Measurements from ENCODE around the gene SMIM26.

Gene SMIM26

GRCh38 chr20:18541741-18542140, 25.5 kb upstream of the SMIM26 start:
- Histone ChIP-seq H3K27me3 (ENCODE audit: insufficient read depth, low read length, poor library complexity) (no peaks in the 10 kb centered on the region), H3K79me2 (ENCODE audit: insufficient read depth, low read length) (no peaks in the 10 kb centered on the region), H3K4me1 (ENCODE audit: insufficient read depth, low read length) (no peaks in the 10 kb centered on the region), H3K4me2 (ENCODE audit: insufficient read depth, low read length) (no peak overlapping the region), H3K9me3 (ENCODE audit: insufficient read depth, low read length, severe bottlenecking) (no peaks in the 10 kb centered on the region), H3K27ac (ENCODE audit: low read length) (no peak overlapping the region), H2AFZ (ENCODE audit: low read depth, low read length) (no peak overlapping the region), H3K9ac (ENCODE audit: low read depth, low read length) (no peak overlapping the region), H3K36me3 (ENCODE audit: insufficient read depth, low read length) (peaks cover 82% of the 10 kb centered on the region), H4K20me1 (ENCODE audit: insufficient read depth, low read length) (no peaks in the 10 kb centered on the region), H3K4me3 (ENCODE audit: low read depth in 1 of 2, low read length in 2 of 2) (no peak overlapping the region)
- ATAC-seq (ENCODE audit: insufficient read depth, low read depth) (no peak), DNase-seq (no peak)
- TF ChIP-seq EZH2 (IDR thresholded peaks at IDR 0.05; ENCODE audit: borderline replicate concordance, low read depth, low read length, severe bottlenecking) (no peak), CTCF (IDR thresholded peaks at IDR 0.05; ENCODE audit: borderline replicate concordance, extremely low read depth, low read length, poor library complexity, severe bottlenecking) (no peak)

- TF ChIP-seq EZH2 (IDR thresholded peaks at IDR 0.05; ENCODE audit: borderline replicate concordance, low read depth, low read length, severe bottlenecking) = no peak
- TF ChIP-seq CTCF (IDR thresholded peaks at IDR 0.05; ENCODE audit: borderline replicate concordance, extremely low read depth, low read length, poor library complexity, severe bottlenecking) = no peak
Measured at GRCh38 chr20:18543216-18543615, 24.0 kb upstream of the SMIM26 start.

GRCh38 chr20:18543932-18544331, 23.3 kb upstream of the SMIM26 start:
- Histone ChIP-seq H3K9me3 (ENCODE audit: insufficient read depth, low read length, severe bottlenecking) (no peaks in the 10 kb centered on the region), H3K27ac (ENCODE audit: low read length) (no peak overlapping the region), H4K20me1 (ENCODE audit: insufficient read depth, low read length) (no peaks in the 10 kb centered on the region; the same call in 1 of the 2 replicates), H3K36me3 (ENCODE audit: insufficient read depth, low read length) (peaks cover 86% of the 10 kb centered on the region), H3K79me2 (ENCODE audit: insufficient read depth, low read length) (no peaks in the 10 kb centered on the region), H3K4me1 (ENCODE audit: insufficient read depth, low read length) (no peaks in the 10 kb centered on the region), H3K4me2 (ENCODE audit: insufficient read depth, low read length) (no peak overlapping the region), H3K9ac (ENCODE audit: low read depth, low read length) (no peak overlapping the region), H2AFZ (ENCODE audit: low read depth, low read length) (no peak overlapping the region), H3K4me3 (ENCODE audit: low read depth in 1 of 2, low read length in 2 of 2) (no peak overlapping the region), H3K27me3 (ENCODE audit: insufficient read depth, low read length, poor library complexity) (no peaks in the 10 kb centered on the region)
- TF ChIP-seq EZH2 (IDR thresholded peaks at IDR 0.05; ENCODE audit: borderline replicate concordance, low read depth, low read length, severe bottlenecking) = no peak
- TF ChIP-seq CTCF (IDR thresholded peaks at IDR 0.05; ENCODE audit: borderline replicate concordance, extremely low read depth, low read length, poor library complexity, severe bottlenecking) = no peak
- no peak for DNase-seq
- ATAC-seq (ENCODE audit: insufficient read depth, low read depth) = no peak

More at GRCh38 chr20:18543216-18543615, 24.0 kb upstream of the SMIM26 start:
- no peaks in the 10 kb centered on the region for H3K27me3 ChIP-seq (ENCODE audit: insufficient read depth, low read length, poor library complexity)
- no peak for ATAC-seq (ENCODE audit: insufficient read depth, low read depth)
- H3K9me3 ChIP-seq (ENCODE audit: insufficient read depth, low read length, severe bottlenecking) = no peaks in the 10 kb centered on the region
- H3K79me2 ChIP-seq (ENCODE audit: insufficient read depth, low read length) = no peaks in the 10 kb centered on the region
- no peak overlapping the region for H3K27ac ChIP-seq (ENCODE audit: low read length)
- no peak for DNase-seq
- no peaks in the 10 kb centered on the region; the same call in 1 of the 2 replicates for H4K20me1 ChIP-seq (ENCODE audit: insufficient read depth, low read length)
- H3K9ac ChIP-seq (ENCODE audit: low read depth, low read length) = no peak overlapping the region
- no peak overlapping the region for H2AFZ ChIP-seq (ENCODE audit: low read depth, low read length)
- no peak overlapping the region for H3K4me3 ChIP-seq (ENCODE audit: low read depth in 1 of 2, low read length in 2 of 2)
- no peaks in the 10 kb centered on the region for H3K4me1 ChIP-seq (ENCODE audit: insufficient read depth, low read length)
- H3K36me3 ChIP-seq (ENCODE audit: insufficient read depth, low read length) = peaks cover 85% of the 10 kb centered on the region
- no peak overlapping the region for H3K4me2 ChIP-seq (ENCODE audit: insufficient read depth, low read length)

- H3K36me3 ChIP-seq (ENCODE audit: insufficient read depth, low read length) = peaks cover 91% of the 10 kb centered on the region
- no peaks in the 10 kb centered on the region for H3K9me3 ChIP-seq (ENCODE audit: insufficient read depth, low read length, severe bottlenecking)
- no peak overlapping the region for H3K4me2 ChIP-seq (ENCODE audit: insufficient read depth, low read length)
- H3K79me2 ChIP-seq (ENCODE audit: insufficient read depth, low read length) = no peaks in the 10 kb centered on the region
- H3K27me3 ChIP-seq (ENCODE audit: insufficient read depth, low read length, poor library complexity) = no peaks in the 10 kb centered on the region
- DNase-seq (no peak), ATAC-seq (ENCODE audit: insufficient read depth, low read depth) (no peak)
- no peak overlapping the region for H3K9ac ChIP-seq (ENCODE audit: low read depth, low read length)
- H3K27ac ChIP-seq (ENCODE audit: low read length) = no peak overlapping the region
- no peak overlapping the region for H3K4me3 ChIP-seq (ENCODE audit: low read depth in 1 of 2, low read length in 2 of 2)
- TF ChIP-seq CTCF (IDR thresholded peaks at IDR 0.05; ENCODE audit: borderline replicate concordance, extremely low read depth, low read length, poor library complexity, severe bottlenecking) = no peak
- no peaks in the 10 kb centered on the region for H3K4me1 ChIP-seq (ENCODE audit: insufficient read depth, low read length)
- H4K20me1 ChIP-seq (ENCODE audit: insufficient read depth, low read length) = no peaks in the 10 kb centered on the region; the same call in 1 of the 2 replicates
- H2AFZ ChIP-seq (ENCODE audit: low read depth, low read length) = no peak overlapping the region
Measured at GRCh38 chr20:18545566-18545965, 21.7 kb upstream of the SMIM26 start.

All from DND-41 (cell line).